ENCODE measurements around the gene SH3D19.

Gene SH3D19

GRCh38 chr4:151231915-151232595 lies 93.3 kb downstream of the SH3D19 start:
- H3K27me3 Mint-ChIP-seq = peaks cover 36% of the 10 kb centered on the region
- DNase-seq (ENCODE audit: low spot score in 2 of 2) (no peak), ATAC-seq (replicated peaks; ENCODE audit: extremely low read depth, poor library complexity, severe bottlenecking) (no peak)
- no peaks in the 10 kb centered on the region for H3K9me3 Mint-ChIP-seq
- H3K4me1 Mint-ChIP-seq = no peaks in the 10 kb centered on the region
- no peaks in the 10 kb centered on the region for H3K36me3 Mint-ChIP-seq (ENCODE audit: insufficient read depth)
- no peak overlapping the region for H3K27ac Mint-ChIP-seq (ENCODE audit: low read depth)
- no peak overlapping the region for H3K4me3 Mint-ChIP-seq

- DNase-seq (ENCODE audit: low spot score in 2 of 2) = no peak
- no peak overlapping the region for H3K27ac Mint-ChIP-seq (ENCODE audit: low read depth)
- no peak overlapping the region for H3K4me3 Mint-ChIP-seq
- H3K4me1 Mint-ChIP-seq = no peaks in the 10 kb centered on the region
- H3K27me3 Mint-ChIP-seq = peaks cover 55% of the 10 kb centered on the region
- no peak for ATAC-seq (replicated peaks; ENCODE audit: extremely low read depth, poor library complexity, severe bottlenecking)
- no peaks in the 10 kb centered on the region for H3K9me3 Mint-ChIP-seq
- H3K36me3 Mint-ChIP-seq (ENCODE audit: insufficient read depth) = no peaks in the 10 kb centered on the region
These were observed 97.0 kb downstream of the SH3D19 start for GRCh38 chr4:151228189-151229119.

GRCh38 chr4:151227731-151228130 lies 97.7 kb downstream of the SH3D19 start:
- Mint-ChIP-seq H3K9me3 (no peaks in the 10 kb centered on the region), H3K4me3 (no peak overlapping the region), H3K36me3 (ENCODE audit: insufficient read depth) (no peaks in the 10 kb centered on the region), H3K27me3 (peaks cover 61% of the 10 kb centered on the region), H3K27ac (ENCODE audit: low read depth) (no peak overlapping the region), H3K4me1 (no peaks in the 10 kb centered on the region)
- DNase-seq (ENCODE audit: low spot score in 2 of 2) = no peak
- no peak for ATAC-seq (replicated peaks; ENCODE audit: extremely low read depth, poor library complexity, severe bottlenecking)

GRCh38 chr4:151227172-151227571 lies 98.2 kb downstream of the SH3D19 start:
- Mint-ChIP-seq H3K27me3 (peaks cover 67% of the 10 kb centered on the region), H3K9me3 (no peaks in the 10 kb centered on the region), H3K27ac (ENCODE audit: low read depth) (no peak overlapping the region), H3K4me3 (no peak overlapping the region), H3K4me1 (no peaks in the 10 kb centered on the region), H3K36me3 (ENCODE audit: insufficient read depth) (no peaks in the 10 kb centered on the region)
- ATAC-seq (replicated peaks; ENCODE audit: extremely low read depth, poor library complexity, severe bottlenecking) (no peak), DNase-seq (ENCODE audit: low spot score in 2 of 2) (no peak)

GRCh38 chr4:151226004-151226932 lies 99.1 kb downstream of the SH3D19 start:
- peaks cover 72% of the 10 kb centered on the region for H3K27me3 Mint-ChIP-seq

GRCh38 chr4:151223465-151223864 lies 101.9 kb downstream of the SH3D19 start:
- H3K4me1 Mint-ChIP-seq = no peaks in the 10 kb centered on the region
- H3K27ac Mint-ChIP-seq (ENCODE audit: low read depth) = no peak overlapping the region
- H3K36me3 Mint-ChIP-seq (ENCODE audit: insufficient read depth) = no peaks in the 10 kb centered on the region
- H3K9me3 Mint-ChIP-seq = no peaks in the 10 kb centered on the region
- DNase-seq (ENCODE audit: low spot score in 2 of 2) = no peak
- no peak for ATAC-seq (replicated peaks; ENCODE audit: extremely low read depth, poor library complexity, severe bottlenecking)
- H3K4me3 Mint-ChIP-seq = no peak overlapping the region
- peaks cover 58% of the 10 kb centered on the region for H3K27me3 Mint-ChIP-seq

More at GRCh38 chr4:151226004-151226932, 99.1 kb downstream of the SH3D19 start:
- Mint-ChIP-seq H3K36me3 (ENCODE audit: insufficient read depth) (no peaks in the 10 kb centered on the region), H3K27ac (ENCODE audit: low read depth) (no peak overlapping the region), H3K4me3 (no peak overlapping the region), H3K4me1 (no peaks in the 10 kb centered on the region), H3K9me3 (no peaks in the 10 kb centered on the region)
- no peak for DNase-seq (ENCODE audit: low spot score in 2 of 2)
- ATAC-seq (replicated peaks; ENCODE audit: extremely low read depth, poor library complexity, severe bottlenecking) = no peak

GRCh38 chr4:151219948-151220347 lies 105.5 kb downstream of the SH3D19 start:
- Mint-ChIP-seq H3K4me3 (no peak overlapping the region), H3K4me1 (no peaks in the 10 kb centered on the region), H3K27me3 (peaks cover 30% of the 10 kb centered on the region), H3K9me3 (no peaks in the 10 kb centered on the region), H3K36me3 (ENCODE audit: insufficient read depth) (no peaks in the 10 kb centered on the region), H3K27ac (ENCODE audit: low read depth) (no peak overlapping the region)
- DNase-seq (ENCODE audit: low spot score in 2 of 2) = no peak
- no peak for ATAC-seq (replicated peaks; ENCODE audit: extremely low read depth, poor library complexity, severe bottlenecking)

- Mint-ChIP-seq H3K9me3 (no peaks in the 10 kb centered on the region), H3K36me3 (ENCODE audit: insufficient read depth) (no peaks in the 10 kb centered on the region), H3K27ac (ENCODE audit: low read depth) (no peak overlapping the region), H3K4me1 (no peaks in the 10 kb centered on the region), H3K27me3 (peaks cover 25% of the 10 kb centered on the region), H3K4me3 (no peak overlapping the region)
- ATAC-seq (replicated peaks; ENCODE audit: extremely low read depth, poor library complexity, severe bottlenecking) (no peak), DNase-seq (ENCODE audit: low spot score in 2 of 2) (no peak)
These were observed 106.3 kb downstream of the SH3D19 start for GRCh38 chr4:151219091-151219490.

- peaks cover 18% of the 10 kb centered on the region for H3K27me3 Mint-ChIP-seq
- no peak overlapping the region for H3K27ac Mint-ChIP-seq (ENCODE audit: low read depth)
These were observed 107.1 kb downstream of the SH3D19 start for GRCh38 chr4:151218343-151218742.

GRCh38 chr4:151217326-151217725 lies 108.1 kb downstream of the SH3D19 start:
- no peak for ATAC-seq (replicated peaks; ENCODE audit: extremely low read depth, poor library complexity, severe bottlenecking)
- H3K9me3 Mint-ChIP-seq = no peaks in the 10 kb centered on the region
- no peak overlapping the region for H3K27ac Mint-ChIP-seq (ENCODE audit: low read depth)
- no peak overlapping the region for H3K4me3 Mint-ChIP-seq
- no peaks in the 10 kb centered on the region for H3K4me1 Mint-ChIP-seq
- H3K36me3 Mint-ChIP-seq (ENCODE audit: insufficient read depth) = no peaks in the 10 kb centered on the region
- H3K27me3 Mint-ChIP-seq = peaks cover 7% of the 10 kb centered on the region
- DNase-seq (ENCODE audit: low spot score in 2 of 2) = no peak

More at GRCh38 chr4:151218343-151218742, 107.1 kb downstream of the SH3D19 start:
- H3K36me3 Mint-ChIP-seq (ENCODE audit: insufficient read depth) = no peaks in the 10 kb centered on the region
- H3K9me3 Mint-ChIP-seq = no peaks in the 10 kb centered on the region
- DNase-seq (ENCODE audit: low spot score in 2 of 2) (no peak), ATAC-seq (replicated peaks; ENCODE audit: extremely low read depth, poor library complexity, severe bottlenecking) (no peak)
- no peaks in the 10 kb centered on the region for H3K4me1 Mint-ChIP-seq
- H3K4me3 Mint-ChIP-seq = no peak overlapping the region

- Mint-ChIP-seq H3K27me3 (no peaks in the 10 kb centered on the region), H3K36me3 (ENCODE audit: insufficient read depth) (no peaks in the 10 kb centered on the region)
These were observed 110.1 kb downstream of the SH3D19 start for GRCh38 chr4:151215295-151215694.

GRCh38 chr4:151207868-151208267 lies 117.5 kb downstream of the SH3D19 start:
- H3K4me3 Mint-ChIP-seq = no peak overlapping the region
- no peak for ATAC-seq (replicated peaks; ENCODE audit: extremely low read depth, poor library complexity, severe bottlenecking)
- no peak overlapping the region for H3K27ac Mint-ChIP-seq (ENCODE audit: low read depth)
- H3K4me1 Mint-ChIP-seq = no peaks in the 10 kb centered on the region
- no peak for DNase-seq (ENCODE audit: low spot score in 2 of 2)
- no peaks in the 10 kb centered on the region for H3K27me3 Mint-ChIP-seq
- H3K36me3 Mint-ChIP-seq (ENCODE audit: insufficient read depth) = no peaks in the 10 kb centered on the region
- no peaks in the 10 kb centered on the region for H3K9me3 Mint-ChIP-seq

More at GRCh38 chr4:151215295-151215694, 110.1 kb downstream of the SH3D19 start:
- Mint-ChIP-seq H3K4me1 (no peaks in the 10 kb centered on the region), H3K9me3 (no peaks in the 10 kb centered on the region), H3K4me3 (no peak overlapping the region), H3K27ac (ENCODE audit: low read depth) (no peak overlapping the region)
- ATAC-seq (replicated peaks; ENCODE audit: extremely low read depth, poor library complexity, severe bottlenecking) (no peak), DNase-seq (ENCODE audit: low spot score in 2 of 2) (no peak)

Measured in central memory CD8-positive, alpha-beta T cell (primary cell).